Ishikawa (cell line): ENCODE results near the gene LAMC1.

ENCODE experiments used
- CEBPB ChIP-seq: IDR thresholded peaks from 2 replicates; pipeline ENCODE4 v1.6.1; 2012
- CREB1 ChIP-seq: IDR thresholded peaks from 2 replicates; pipeline ENCODE4 v1.6.1; 2012; ENCODE audit warnings: low read depth
- EGR1 ChIP-seq: IDR thresholded peaks from 2 replicates; pipeline ENCODE4 v1.6.1; 2012
- EP300 ChIP-seq: IDR thresholded peaks from 2 replicates; pipeline ENCODE4 v1.6.1; 2012; ENCODE audit warnings: borderline replicate concordance
- FOXM1 ChIP-seq: IDR thresholded peaks from 2 replicates; pipeline ENCODE4 v1.6.1; 2012; ENCODE audit warnings: low read depth, borderline replicate concordance
- NFIC ChIP-seq: IDR thresholded peaks from 2 replicates; pipeline ENCODE4 v1.6.1; 2012
- RAD21 ChIP-seq: IDR thresholded peaks from 2 replicates; pipeline ENCODE4 v1.6.1; 2012; ENCODE audit warnings: low read depth
- TAF1 ChIP-seq: IDR thresholded peaks from 2 replicates; pipeline ENCODE4 v1.6.1; 2012; ENCODE audit warnings: low read depth, mild to moderate bottlenecking
- TCF12 ChIP-seq: IDR thresholded peaks from 2 replicates; pipeline ENCODE4 v1.6.1; 2012; ENCODE audit warnings: low read depth
- TEAD4 ChIP-seq: IDR thresholded peaks from 2 replicates; pipeline ENCODE4 v1.6.1; 2012
- YY1 ChIP-seq: IDR thresholded peaks from 2 replicates; pipeline ENCODE4 v1.6.1; 2012; ENCODE audit warnings: low read depth
- ZBTB7A ChIP-seq: IDR thresholded peaks from 2 replicates; pipeline ENCODE4 v1.6.1; 2012; ENCODE audit warnings: low read depth
- TF ChIP-seq, protein P1 (sequence below): IDR thresholded peaks from 2 replicates; pipeline ENCODE4 v1.6.1; 2012
- TF ChIP-seq, protein P2 (sequence below): IDR thresholded peaks from 2 replicates; pipeline ENCODE4 v1.6.1; 2012; ENCODE audit warnings: low read depth, mild to moderate bottlenecking
- TF ChIP-seq, protein P3 (sequence below): IDR thresholded peaks from 2 replicates; pipeline ENCODE4 v1.6.1; 2012

LAMC1 gene

DNA sequence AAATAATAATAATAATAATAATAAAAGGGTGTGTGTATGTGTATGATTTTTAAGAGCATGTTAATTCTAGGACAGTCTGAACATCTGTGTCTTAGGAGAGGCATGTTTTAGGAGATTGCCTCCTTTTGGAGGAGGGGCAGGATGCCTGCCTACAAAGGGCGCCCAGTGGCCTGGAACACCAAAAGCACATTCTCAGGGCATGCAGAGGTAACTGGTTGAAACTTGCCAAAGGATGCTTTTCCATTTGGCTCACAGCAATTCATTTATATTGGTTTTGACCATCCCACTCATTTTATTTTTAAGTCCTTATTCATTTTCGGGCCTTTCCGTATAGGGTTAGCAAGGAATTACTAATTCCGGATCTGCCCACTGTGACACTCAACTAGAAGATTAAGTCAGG is 141.7 kb downstream of the LAMC1 start:
- TF ChIP-seq ZBTB7A (no peak), TCF12 (no peak), YY1 (0 out of 2 replicates have a peak, but pooled peaks have one; percentile 27), TAF1 (no peak), EP300 (peak; percentile 56; the same call in 1 of the 2 replicates), CREB1 (no peak), TEAD4 (peak; percentile 79), RAD21 (peak; percentile 6; the same call in 1 of the 2 replicates), NFIC (0 out of 2 replicates have a peak, but pooled peaks have one; percentile 32)
- TF ChIP-seq, protein P1, sequence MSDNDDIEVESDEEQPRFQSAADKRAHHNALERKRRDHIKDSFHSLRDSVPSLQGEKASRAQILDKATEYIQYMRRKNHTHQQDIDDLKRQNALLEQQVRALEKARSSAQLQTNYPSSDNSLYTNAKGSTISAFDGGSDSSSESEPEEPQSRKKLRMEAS, result peak; percentile 65

DNA sequence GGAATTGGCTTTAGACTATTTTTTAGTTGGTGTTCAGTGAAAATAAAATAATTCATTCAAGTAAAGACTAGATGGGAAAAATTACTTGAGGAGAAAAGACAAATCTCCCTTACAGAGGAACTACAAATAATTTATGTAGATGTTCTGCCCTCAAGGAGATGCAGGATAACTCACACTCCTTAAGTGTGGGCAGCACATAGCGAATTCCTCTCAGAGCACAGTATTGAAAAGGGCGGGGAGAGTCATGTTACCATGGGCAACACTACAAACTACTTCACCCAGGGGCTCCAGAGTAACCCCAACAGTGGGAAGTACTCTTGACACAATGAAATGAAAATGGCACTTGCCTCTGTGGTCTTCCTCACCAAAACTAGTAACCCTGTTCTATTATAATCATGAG is 142.2 kb downstream of the LAMC1 start:
- TF ChIP-seq EGR1 (no peak), RAD21 (no peak)

DNA sequence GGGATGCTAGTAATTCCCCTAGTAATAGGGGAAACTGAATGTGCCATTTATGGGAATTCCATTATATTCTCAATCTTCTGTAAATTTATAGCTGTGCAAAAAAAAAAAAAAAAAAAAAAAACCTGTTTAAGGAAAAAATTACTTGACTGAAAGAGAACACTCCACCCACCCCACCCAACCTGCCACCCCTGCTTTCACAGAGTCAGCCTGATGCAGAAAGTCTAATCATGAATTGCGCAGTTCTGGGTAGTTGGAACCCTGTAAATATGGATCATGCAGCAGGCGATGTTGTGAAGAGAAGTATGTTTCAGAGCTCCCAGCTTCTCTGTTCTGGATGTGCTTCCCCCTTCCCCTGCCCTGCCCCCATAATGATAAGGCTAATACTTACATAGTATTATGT is 143.2 kb downstream of the LAMC1 start:
- no peak for TF ChIP-seq FOXM1
- no peak for TF ChIP-seq YY1
- no peak for TF ChIP-seq EP300
- TF ChIP-seq, protein P1, result no peak
- TF ChIP-seq CREB1, result no peak
- no peak for TF ChIP-seq CEBPB
- TF ChIP-seq, protein P2, sequence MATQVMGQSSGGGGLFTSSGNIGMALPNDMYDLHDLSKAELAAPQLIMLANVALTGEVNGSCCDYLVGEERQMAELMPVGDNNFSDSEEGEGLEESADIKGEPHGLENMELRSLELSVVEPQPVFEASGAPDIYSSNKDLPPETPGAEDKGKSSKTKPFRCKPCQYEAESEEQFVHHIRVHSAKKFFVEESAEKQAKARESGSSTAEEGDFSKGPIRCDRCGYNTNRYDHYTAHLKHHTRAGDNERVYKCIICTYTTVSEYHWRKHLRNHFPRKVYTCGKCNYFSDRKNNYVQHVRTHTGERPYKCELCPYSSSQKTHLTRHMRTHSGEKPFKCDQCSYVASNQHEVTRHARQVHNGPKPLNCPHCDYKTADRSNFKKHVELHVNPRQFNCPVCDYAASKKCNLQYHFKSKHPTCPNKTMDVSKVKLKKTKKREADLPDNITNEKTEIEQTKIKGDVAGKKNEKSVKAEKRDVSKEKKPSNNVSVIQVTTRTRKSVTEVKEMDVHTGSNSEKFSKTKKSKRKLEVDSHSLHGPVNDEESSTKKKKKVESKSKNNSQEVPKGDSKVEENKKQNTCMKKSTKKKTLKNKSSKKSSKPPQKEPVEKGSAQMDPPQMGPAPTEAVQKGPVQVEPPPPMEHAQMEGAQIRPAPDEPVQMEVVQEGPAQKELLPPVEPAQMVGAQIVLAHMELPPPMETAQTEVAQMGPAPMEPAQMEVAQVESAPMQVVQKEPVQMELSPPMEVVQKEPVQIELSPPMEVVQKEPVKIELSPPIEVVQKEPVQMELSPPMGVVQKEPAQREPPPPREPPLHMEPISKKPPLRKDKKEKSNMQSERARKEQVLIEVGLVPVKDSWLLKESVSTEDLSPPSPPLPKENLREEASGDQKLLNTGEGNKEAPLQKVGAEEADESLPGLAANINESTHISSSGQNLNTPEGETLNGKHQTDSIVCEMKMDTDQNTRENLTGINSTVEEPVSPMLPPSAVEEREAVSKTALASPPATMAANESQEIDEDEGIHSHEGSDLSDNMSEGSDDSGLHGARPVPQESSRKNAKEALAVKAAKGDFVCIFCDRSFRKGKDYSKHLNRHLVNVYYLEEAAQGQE, result no peak
- no peak for TF ChIP-seq EGR1
- no peak for TF ChIP-seq RAD21
- no peak for TF ChIP-seq TAF1
- TF ChIP-seq NFIC, result no peak
- no peak for TF ChIP-seq ZBTB7A
- no peak for TF ChIP-seq TCF12

DNA sequence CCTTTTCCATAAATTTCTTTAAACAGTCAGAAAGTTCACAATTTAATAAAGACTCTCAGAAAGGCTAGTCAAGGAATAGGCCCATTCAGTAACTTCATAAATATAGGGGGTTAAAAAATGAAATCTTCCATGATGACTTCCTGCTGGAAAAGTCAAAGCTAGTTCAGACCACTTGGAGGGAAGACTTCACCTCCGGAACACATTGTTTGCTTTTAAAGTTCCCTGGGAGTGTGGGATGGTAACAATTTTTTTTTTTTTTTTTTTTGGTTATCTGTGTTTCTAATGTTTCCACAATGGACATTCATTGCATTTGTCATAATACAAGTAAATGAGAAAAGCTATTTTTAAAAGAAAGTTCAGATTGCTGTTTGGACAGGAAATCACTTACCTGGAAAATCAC is 144.5 kb downstream of the LAMC1 start:
- TF ChIP-seq, protein P3, sequence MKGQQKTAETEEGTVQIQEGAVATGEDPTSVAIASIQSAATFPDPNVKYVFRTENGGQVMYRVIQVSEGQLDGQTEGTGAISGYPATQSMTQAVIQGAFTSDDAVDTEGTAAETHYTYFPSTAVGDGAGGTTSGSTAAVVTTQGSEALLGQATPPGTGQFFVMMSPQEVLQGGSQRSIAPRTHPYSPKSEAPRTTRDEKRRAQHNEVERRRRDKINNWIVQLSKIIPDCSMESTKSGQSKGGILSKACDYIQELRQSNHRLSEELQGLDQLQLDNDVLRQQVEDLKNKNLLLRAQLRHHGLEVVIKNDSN, result no peak
- TF ChIP-seq, protein P2, result no peak
- no peak for TF ChIP-seq YY1
- TF ChIP-seq, protein P1, result no peak
- no peak for TF ChIP-seq NFIC
- TF ChIP-seq TCF12, result no peak
- TF ChIP-seq TAF1, result no peak
- no peak for TF ChIP-seq CREB1
- no peak for TF ChIP-seq CEBPB
- no peak for TF ChIP-seq ZBTB7A
- TF ChIP-seq RAD21, result no peak

DNA sequence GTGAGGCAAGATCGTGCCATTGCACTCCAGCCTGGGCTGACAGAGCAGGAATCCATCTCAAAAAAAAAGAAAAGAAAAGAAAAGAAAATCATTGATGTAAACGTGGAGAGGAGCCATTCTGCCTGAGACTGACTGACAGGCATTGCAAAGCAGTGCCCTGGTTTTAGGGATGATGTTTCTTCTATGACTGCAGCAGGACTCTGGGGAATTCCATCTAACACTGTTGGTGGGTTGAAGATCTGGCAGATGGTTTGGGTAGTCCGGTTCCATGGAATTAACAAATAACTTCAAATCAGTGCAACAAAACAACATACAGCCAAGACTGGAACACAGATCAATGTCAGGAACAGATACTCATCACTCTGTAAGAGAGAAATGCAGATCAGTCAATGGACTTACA is 145.1 kb downstream of the LAMC1 start:
- TF ChIP-seq CREB1, result no peak
- TF ChIP-seq, protein P1, result no peak
- TF ChIP-seq TEAD4, result no peak
- TF ChIP-seq, protein P3, result no peak
- TF ChIP-seq EGR1, result no peak
- TF ChIP-seq NFIC, result no peak
- TF ChIP-seq FOXM1, result no peak
- no peak for TF ChIP-seq RAD21
- no peak for TF ChIP-seq ZBTB7A
- TF ChIP-seq EP300, result no peak

DNA sequence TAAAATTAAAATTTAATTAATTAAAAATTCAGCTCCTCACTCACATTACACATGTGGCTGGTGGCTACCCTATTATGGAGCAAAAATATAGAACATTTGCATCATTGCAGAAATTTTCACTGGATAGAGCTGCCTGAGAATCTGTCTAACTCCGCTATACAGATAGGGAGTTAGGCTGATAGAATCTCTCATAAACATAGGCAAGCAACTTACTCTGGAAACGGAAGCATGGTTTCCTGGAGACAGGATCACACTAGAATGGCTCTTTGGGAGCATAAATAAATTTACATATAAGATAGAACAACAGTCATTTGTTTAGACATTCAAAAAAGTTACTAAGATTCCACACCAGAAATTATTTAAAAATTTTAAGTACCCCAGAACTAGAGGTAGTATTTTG is 150.6 kb downstream of the LAMC1 start:
- TF ChIP-seq TEAD4 (no peak), YY1 (no peak), CREB1 (no peak), TAF1 (no peak), CEBPB (no peak), EGR1 (no peak), RAD21 (no peak), ZBTB7A (no peak), EP300 (no peak), FOXM1 (no peak)
- TF ChIP-seq, protein P3, result no peak
- TF ChIP-seq, protein P2, result no peak
- TF ChIP-seq, protein P1, result no peak
